Stimulated activated CD4-positive, alpha-beta T cell treated with anti-CD3 and anti-CD28 coated beads, Interleukin-2, amount 100 ng/mL, for 48 hours (primary cell): ENCODE measurements around the gene ZNF776.
"Not testable (repeated sequence)": the region's sequence is repeated elsewhere in the genome, so short reads cannot be mapped to it uniquely, and the experiment has no call there.

Experiments used
- DNase-seq, 2 donors: peaks; one replicate each; pipeline ENCODE4 v3.0.0-alpha.2; 2020

ZNF776 gene

GRCh38 chr19:57779220-57779845, 32.7 kb downstream of the ZNF776 start:
- DNase-seq: no peak

GRCh38 chr19:57786286-57786685, 39.7 kb downstream of the ZNF776 start:
- no peak for DNase-seq

GRCh38 chr19:57786906-57787305, 40.3 kb downstream of the ZNF776 start:
- DNase-seq: no peak

- no peak for DNase-seq
These were observed 41.6 kb downstream of the ZNF776 start for GRCh38 chr19:57788114-57788692.

GRCh38 chr19:57789288-57789687, 42.7 kb downstream of the ZNF776 start:
- DNase-seq: no peak

- not testable (repeated sequence) for DNase-seq
These were observed 50.0 kb downstream of the ZNF776 start for GRCh38 chr19:57796580-57796979.

- DNase-seq: no peak
These were observed 54.1 kb downstream of the ZNF776 start for GRCh38 chr19:57800696-57801095.

GRCh38 chr19:57802269-57802668, 55.7 kb downstream of the ZNF776 start:
- DNase-seq: no peak

- no peak for DNase-seq
These were observed 56.6 kb downstream of the ZNF776 start for GRCh38 chr19:57803265-57803593.

GRCh38 chr19:57803594-57804325, 57.1 kb downstream of the ZNF776 start:
- no peak for DNase-seq

- DNase-seq: no peak
These were observed 60.9 kb downstream of the ZNF776 start for GRCh38 chr19:57807541-57807940.
